Breast epithelium (tissue), 4 donors: ENCODE data around the gene TMED6. TPM values are rescaled to one million over a fixed set of nuclear protein-coding genes. Genes with fewer than 3 reads are reported as not detected.

Source experiments
- DNase-seq, 2 donors: peaks; one replicate each; pipeline ENCODE4 v3.0.0-alpha.2; 2019; ENCODE audit warnings: low spot score in 2 of 2
- H3K27ac ChIP-seq, 2 donors: fragments of 200-600 bp; sonication (generic) in 1 of 2; one replicate each; pipeline ENCODE4 v1.5.1; 2016 to 2019; ENCODE audit warnings: mild to moderate bottlenecking in 1 of 2
- H3K27me3 ChIP-seq, 2 donors: fragments of 200-600 bp; sonication (generic) in 1 of 2; one replicate each; pipeline versions ENCODE4 v1.5.1 to v1.6.0; 2017 to 2019; ENCODE audit warnings: control low read depth in 1 of 2, mild to moderate bottlenecking in 1 of 2
- H3K36me3 ChIP-seq: fragments of 200-600 bp; one replicate; pipeline ENCODE4 v1.5.1; 2019
- H3K4me1 ChIP-seq, 2 donors: fragments of 200-600 bp; sonication (generic); one replicate each; pipeline ENCODE4 v1.5.1; 2016 to 2019; ENCODE audit warnings: control low read depth in 1 of 2
- H3K4me3 ChIP-seq, 3 donors: fragments of 200-600 bp; sonication (generic); 1 replicate in 2 of 3; 2 replicates in 1 of 3; pipeline ENCODE4 v1.5.1; 2016 to 2019; ENCODE audit warnings: mild to moderate bottlenecking in 3 of 3, moderate library complexity in 2 of 3
- H3K9me3 ChIP-seq, 2 donors: fragments of 200-600 bp; sonication (generic) in 1 of 2; one replicate each; pipeline ENCODE4 v1.5.1; 2016 to 2019; ENCODE audit warnings: control low read depth in 1 of 2
- POLR2A ChIP-seq: fragments of 450-650 bp; IDR thresholded peaks from one replicate; pipeline ENCODE4 v1.6.1; 2016; ENCODE audit warnings: antibody characterized with exemption, mild to moderate bottlenecking, moderate library complexity
- POLR2AphosphoS5 ChIP-seq, 3 donors: sonication (generic); formaldehyde crosslinking; IDR thresholded peaks; one replicate each; pipeline ENCODE4 v1.6.1; 2017; ENCODE audit warnings: antibody characterized with exemption in 3 of 3
- intact Hi-C: fragments of 100-400 bp; cut with DNase I; formaldehyde crosslinking; loops from one replicate; pipeline ENCODE4 v1.15.1; 2023; ENCODE audit warnings: low total_unique reads
- total RNA-seq, 3 donors: library from RNA; depleted of rRNA; stranded (reverse); fragments of >200 nt; gene quantifications; one replicate each; pipeline ENCODE4 v1.1.0, GENCODE V29; 2016
- TF ChIP-seq, protein P1 (sequence below), 3 donors: fragments of 450-650 bp; IDR thresholded peaks; one replicate each; pipeline ENCODE4 v1.5.1; 2016 to 2017; ENCODE audit warnings: antibody characterized with exemption in 3 of 3, mild to moderate bottlenecking in 3 of 3, moderate library complexity in 3 of 3

TMED6 gene
- total RNA-seq, 3 donors from 2014 or later = 0.32 to 1.3 TPM; not detected in 1

DNA sequence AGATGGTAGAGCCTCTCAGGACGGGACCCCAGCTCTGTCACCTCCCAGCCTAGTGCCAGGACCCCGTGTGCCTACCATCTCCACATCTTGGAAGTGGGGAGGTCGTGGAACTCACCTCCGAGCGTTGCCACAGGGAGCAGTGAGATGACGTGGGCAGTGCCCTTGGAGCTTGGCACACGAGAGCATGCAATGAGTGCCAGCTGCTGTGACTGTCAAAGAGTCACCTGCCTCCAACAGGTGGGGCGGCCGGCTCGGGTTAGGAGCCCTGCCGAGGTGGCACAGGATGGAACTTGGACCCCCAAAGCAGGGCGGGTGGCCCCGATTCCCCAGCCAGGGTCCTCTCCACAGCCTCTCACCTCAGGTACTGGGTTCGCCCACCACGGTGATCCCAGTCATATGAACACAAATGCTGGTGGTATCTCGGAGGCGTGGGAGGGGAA is 35.0 kb downstream of the TMED6 start:
- Histone ChIP-seq H3K4me1 (no peaks in the 10 kb centered on the region), H3K36me3 (peaks cover 28% of the 10 kb centered on the region), H3K27me3 (no peaks in the 10 kb centered on the region), H3K9me3 (no peaks in the 10 kb centered on the region), H3K27ac (no peak overlapping the region), H3K4me3 (no peak overlapping the region)
- DNase-seq = no peak
- no peak for TF ChIP-seq POLR2A
- TF ChIP-seq, protein P1, sequence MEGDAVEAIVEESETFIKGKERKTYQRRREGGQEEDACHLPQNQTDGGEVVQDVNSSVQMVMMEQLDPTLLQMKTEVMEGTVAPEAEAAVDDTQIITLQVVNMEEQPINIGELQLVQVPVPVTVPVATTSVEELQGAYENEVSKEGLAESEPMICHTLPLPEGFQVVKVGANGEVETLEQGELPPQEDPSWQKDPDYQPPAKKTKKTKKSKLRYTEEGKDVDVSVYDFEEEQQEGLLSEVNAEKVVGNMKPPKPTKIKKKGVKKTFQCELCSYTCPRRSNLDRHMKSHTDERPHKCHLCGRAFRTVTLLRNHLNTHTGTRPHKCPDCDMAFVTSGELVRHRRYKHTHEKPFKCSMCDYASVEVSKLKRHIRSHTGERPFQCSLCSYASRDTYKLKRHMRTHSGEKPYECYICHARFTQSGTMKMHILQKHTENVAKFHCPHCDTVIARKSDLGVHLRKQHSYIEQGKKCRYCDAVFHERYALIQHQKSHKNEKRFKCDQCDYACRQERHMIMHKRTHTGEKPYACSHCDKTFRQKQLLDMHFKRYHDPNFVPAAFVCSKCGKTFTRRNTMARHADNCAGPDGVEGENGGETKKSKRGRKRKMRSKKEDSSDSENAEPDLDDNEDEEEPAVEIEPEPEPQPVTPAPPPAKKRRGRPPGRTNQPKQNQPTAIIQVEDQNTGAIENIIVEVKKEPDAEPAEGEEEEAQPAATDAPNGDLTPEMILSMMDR (IDR thresholded peaks at IDR 0.05) = no peak
- no peak for TF ChIP-seq POLR2AphosphoS5 (IDR thresholded peaks at IDR 0.05)
- intact Hi-C loops = loop anchor here (10.0 kb wide), 1 partner anchor 162 kb away; no protein-coding TSS in a partner anchor

GRCh38 chr16:69315486-69316311 is 35.9 kb downstream of the TMED6 start:
- no peaks in the 10 kb centered on the region for H3K4me1 ChIP-seq
- H3K9me3 ChIP-seq = no peaks in the 10 kb centered on the region
- intact Hi-C loops = loop anchor here (10.0 kb wide), 1 partner anchor 161 kb away; no protein-coding TSS in a partner anchor
- TF ChIP-seq POLR2A (no peak), POLR2AphosphoS5 (IDR thresholded peaks at IDR 0.05) (no peak)
- TF ChIP-seq, protein P1 (IDR thresholded peaks at IDR 0.05) = no peak
- H3K36me3 ChIP-seq = peaks cover 28% of the 10 kb centered on the region
- H3K4me3 ChIP-seq = no peak overlapping the region
- no peak overlapping the region for H3K27ac ChIP-seq
- no peak for DNase-seq
- H3K27me3 ChIP-seq = no peaks in the 10 kb centered on the region

DNA sequence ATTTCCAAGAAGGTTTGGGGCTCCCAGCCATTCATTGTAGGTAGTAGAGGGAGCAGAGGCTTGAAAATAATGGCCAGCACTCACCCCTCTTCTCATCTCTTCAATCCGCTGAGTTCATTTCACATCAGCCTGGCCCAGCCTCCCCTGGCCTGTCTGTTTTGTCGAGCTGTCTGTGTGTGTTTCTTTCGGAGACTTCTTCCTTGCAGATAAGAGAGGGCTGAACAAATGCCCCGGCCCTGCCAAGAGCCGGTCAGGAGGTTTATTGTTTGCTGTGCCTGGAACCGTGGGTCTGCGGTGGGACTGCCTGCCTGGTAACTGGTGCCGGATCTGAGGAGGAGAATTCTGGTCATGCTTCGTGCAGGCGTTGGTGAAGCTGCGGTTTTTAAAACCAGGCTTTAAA is 37.1 kb downstream of the TMED6 start:
- no peak for DNase-seq
- no peaks in the 10 kb centered on the region for H3K27me3 ChIP-seq
- no peaks in the 10 kb centered on the region for H3K4me1 ChIP-seq
- peaks cover 17% of the 10 kb centered on the region for H3K36me3 ChIP-seq
- intact Hi-C loops = loop anchor here (10.0 kb wide), 1 partner anchor 160 kb away; no protein-coding TSS in a partner anchor
- H3K9me3 ChIP-seq = no peaks in the 10 kb centered on the region
- H3K4me3 ChIP-seq = no peak overlapping the region
- TF ChIP-seq, protein P1 (IDR thresholded peaks at IDR 0.05) = no peak
- TF ChIP-seq POLR2AphosphoS5 (IDR thresholded peaks at IDR 0.05) = no peak
- no peak overlapping the region for H3K27ac ChIP-seq

DNA sequence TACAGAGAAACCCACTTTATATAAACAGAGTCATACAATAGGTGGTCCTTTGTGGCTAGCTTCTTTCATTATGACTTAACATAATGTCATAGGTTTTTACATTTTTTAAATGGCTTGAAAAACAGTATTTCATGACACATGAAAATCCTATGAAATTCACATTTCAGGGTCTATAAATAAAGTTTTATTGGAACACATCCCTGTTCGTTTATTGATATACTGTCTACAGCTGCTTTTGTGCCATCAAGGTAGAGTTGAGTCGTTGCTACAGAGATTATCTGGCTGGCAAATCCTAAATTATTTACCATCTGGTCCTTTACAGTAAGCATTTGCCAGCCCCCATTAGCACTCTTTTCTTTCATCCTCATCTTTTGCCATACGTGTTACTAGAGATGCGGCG is 38.1 kb downstream of the TMED6 start:
- DNase-seq = no peak
- H3K27ac ChIP-seq = no peak overlapping the region

More for the DNA sequence above, 38.1 kb downstream of the TMED6 start:
- intact Hi-C loops = loop anchor here (10.0 kb wide), 1 partner anchor 159 kb away; no protein-coding TSS in a partner anchor
- H3K4me1 ChIP-seq = no peaks in the 10 kb centered on the region
- no peak for TF ChIP-seq POLR2A
- TF ChIP-seq, protein P1 (IDR thresholded peaks at IDR 0.05) = no peak
- TF ChIP-seq POLR2AphosphoS5 (IDR thresholded peaks at IDR 0.05) = no peak
- peaks cover 6% of the 10 kb centered on the region for H3K36me3 ChIP-seq
- no peak overlapping the region for H3K4me3 ChIP-seq
- no peaks in the 10 kb centered on the region for H3K27me3 ChIP-seq
- no peaks in the 10 kb centered on the region for H3K9me3 ChIP-seq
